ENCODE data around the gene ARHGAP26.

DNA sequence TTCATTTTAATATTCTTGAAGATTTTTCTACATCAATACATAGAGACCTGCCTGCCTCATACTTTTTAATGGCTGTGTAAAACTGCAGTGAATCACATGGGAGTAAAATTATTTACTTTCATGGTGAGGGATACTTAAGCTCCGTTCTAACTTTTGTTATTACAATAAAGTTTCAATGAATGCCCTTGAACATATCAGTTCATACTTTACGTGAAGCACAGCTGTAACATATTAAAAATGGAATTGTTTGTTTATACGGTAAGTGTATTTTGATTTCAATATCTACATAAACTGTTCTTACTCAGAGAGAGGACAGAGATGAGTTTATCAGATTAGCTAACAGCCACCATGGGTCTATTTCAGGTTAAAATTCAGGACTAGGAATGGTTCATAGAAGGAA lies 478.2 kb downstream of the ARHGAP26 start:
- TF ChIP-seq EZH2 (IDR thresholded peaks at IDR 0.05; ENCODE audit: low read length, missing control alignments) = no peak
- TF ChIP-seq, protein P1, sequence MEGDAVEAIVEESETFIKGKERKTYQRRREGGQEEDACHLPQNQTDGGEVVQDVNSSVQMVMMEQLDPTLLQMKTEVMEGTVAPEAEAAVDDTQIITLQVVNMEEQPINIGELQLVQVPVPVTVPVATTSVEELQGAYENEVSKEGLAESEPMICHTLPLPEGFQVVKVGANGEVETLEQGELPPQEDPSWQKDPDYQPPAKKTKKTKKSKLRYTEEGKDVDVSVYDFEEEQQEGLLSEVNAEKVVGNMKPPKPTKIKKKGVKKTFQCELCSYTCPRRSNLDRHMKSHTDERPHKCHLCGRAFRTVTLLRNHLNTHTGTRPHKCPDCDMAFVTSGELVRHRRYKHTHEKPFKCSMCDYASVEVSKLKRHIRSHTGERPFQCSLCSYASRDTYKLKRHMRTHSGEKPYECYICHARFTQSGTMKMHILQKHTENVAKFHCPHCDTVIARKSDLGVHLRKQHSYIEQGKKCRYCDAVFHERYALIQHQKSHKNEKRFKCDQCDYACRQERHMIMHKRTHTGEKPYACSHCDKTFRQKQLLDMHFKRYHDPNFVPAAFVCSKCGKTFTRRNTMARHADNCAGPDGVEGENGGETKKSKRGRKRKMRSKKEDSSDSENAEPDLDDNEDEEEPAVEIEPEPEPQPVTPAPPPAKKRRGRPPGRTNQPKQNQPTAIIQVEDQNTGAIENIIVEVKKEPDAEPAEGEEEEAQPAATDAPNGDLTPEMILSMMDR (conservative IDR thresholded peaks at IDR 0.05 in 1 of 2, IDR thresholded peaks at IDR 0.05 in 1 of 2; ENCODE audit: low read depth in 1 of 2, low read length in 2 of 2) = no peak
